Panc1 (cell line): ENCODE measurements around the gene EVI2B.

Experiments used
- POLR2AphosphoS5 ChIP-seq: IDR thresholded peaks from 2 replicates; pipeline ENCODE4 v1.6.1; 2012; ENCODE audit warnings: mild to moderate bottlenecking, low read depth, low read length, moderate library complexity
- SIN3A ChIP-seq: IDR thresholded peaks from 2 replicates; pipeline ENCODE4 v1.6.1; 2012; ENCODE audit warnings: low read depth, mild to moderate bottlenecking, low read length, moderate library complexity, borderline replicate concordance; ENCODE audit not compliant: insufficient read depth

- no peak for TF ChIP-seq POLR2AphosphoS5
- TF ChIP-seq SIN3A = no peak
These were observed 59.2 kb downstream of the EVI2B start for GRCh38 chr17:31254654-31255053.
